ENCODE measurements around the gene RGL1. TPM values are rescaled to one million over a fixed set of nuclear protein-coding genes. Genes with fewer than 3 reads are reported as not detected.

The RGL1 gene
- total and polyA plus RNA-seq, 9 of the 15 experiments (the other 6 are each of a cell fraction or from before 2014, with no cell fraction given) = under 0.01 to 0.07 (median 0.04) TPM

- Histone ChIP-seq H3K27ac (ENCODE audit: extremely low read depth, low read depth, low read length) (no peak overlapping the region), H3K4me3 (no peak overlapping the region), H3K4me1 (replicated peaks in 1 of 2; ENCODE audit: control insufficient read depth in 2 of 2, insufficient read depth in 2 of 2, low read length in 2 of 2) (no peaks in the 10 kb centered on the region), H3K36me3 (ENCODE audit: control insufficient read depth, insufficient read depth, low read length) (no peaks in the 10 kb centered on the region), H2AFZ (ENCODE audit: low read depth, low read length) (no peak overlapping the region), H3K4me2 (ENCODE audit: insufficient read depth, low read length) (no peak overlapping the region), H3K27me3 (ENCODE audit: control insufficient read depth in 2 of 2, insufficient read depth in 2 of 2, low read length in 2 of 2) (peaks cover 0 to 12% of the 10 kb centered on the region in 2 experiments; a peak in 4 of 5 replicates), H4K20me1 (replicated peaks; ENCODE audit: control insufficient read depth, insufficient read depth, low read length) (no peaks in the 10 kb centered on the region), H3K9me1 (ENCODE audit: control insufficient read depth, insufficient read depth, low read length) (no peaks in the 10 kb centered on the region), H3K9ac (ENCODE audit: insufficient read depth in 1 of 2, low read depth in 2 of 2, low read length in 2 of 2) (no peak overlapping the region), H3K9me3 (replicated peaks; ENCODE audit: control insufficient read depth, insufficient read depth, low read depth, low read length) (no peaks in the 10 kb centered on the region), H3K79me2 (ENCODE audit: control insufficient read depth, insufficient read depth, low read length) (no peaks in the 10 kb centered on the region)
- WGBS (ENCODE audit: insufficient coverage, low coverage, missing lambda C conversion rate) = 3% methylated on average over 3 of the region's 3 CpGs
- no TSS peak for BruUV-seq (replicated peaks)
- no peak for DNase-seq (ENCODE audit: extremely low read depth in 1 of 4, low spot score in 3 of 4)
- no peak for TF ChIP-seq ZBTB12 (CRISPR knock-in tag; IDR thresholded peaks at IDR 0.05)
- no peak for TF ChIP-seq ILK (tag; IDR thresholded peaks at IDR 0.05; ENCODE audit: borderline replicate concordance, low read depth)
- TF ChIP-seq SLC30A9 (CRISPR knock-in tag; IDR thresholded peaks at IDR 0.05) = no peak
- TF ChIP-seq USF2 (CRISPR knock-in tag; IDR thresholded peaks at IDR 0.05) = no peak
- TF ChIP-seq ZNF778 (CRISPR knock-in tag; IDR thresholded peaks at IDR 0.05) = no peak
- TF ChIP-seq ZNF584 (CRISPR knock-in tag; IDR thresholded peaks at IDR 0.05; ENCODE audit: low read depth) = no peak
- TF ChIP-seq POLR3A (IDR thresholded peaks at IDR 0.05; ENCODE audit: borderline replicate concordance, extremely low read depth, insufficient read depth, insufficient read length) = no peak
- no peak for TF ChIP-seq RERE (CRISPR knock-in tag; IDR thresholded peaks at IDR 0.05; ENCODE audit: borderline replicate concordance)
- TF ChIP-seq HNRNPLL (IDR thresholded peaks at IDR 0.05; ENCODE audit: low read depth, low read length, poor library complexity, severe bottlenecking) = no peak
- TF ChIP-seq HMBOX1 (IDR thresholded peaks at IDR 0.05) = no peak
- TF ChIP-seq RBM25 (IDR thresholded peaks at IDR 0.05; ENCODE audit: low read depth, low read length, severe bottlenecking) = no peak
- intact Hi-C loops (cut with micrococcal nuclease) (no loop called here), in situ Hi-C loops (cut with MboI) (loop anchor here (10.0 kb wide), 1 partner anchor 333 kb away; no protein-coding TSS in a partner anchor)
- ChIA-PET POLR2A (no interaction called here), CTCF (ENCODE audit: low intra/inter-chr PET ratio) (no interaction called here)
- FAIRE-seq = no peak
- no peak for ATAC-seq
These were observed 86.4 kb downstream of the RGL1 start for GRCh38 chr1:183891158-183891856.

Data from K562 (cell line).